Ramos (cell line): ENCODE measurements around the gene RAB27A.
"Not testable (repeated sequence)": the region's sequence is repeated elsewhere in the genome, so short reads cannot be mapped to it uniquely, and the experiment has no call there.

Experiments
- in situ Hi-C: fragments of 300-500 bp; cut with MboI; formaldehyde crosslinking; loops from one replicate; pipeline ENCODE4 v1.14.3; 2022; ENCODE audit warnings: low sequenced_read_pairs; ENCODE audit not compliant: unreplicated experiment

RAB27A gene

DNA sequence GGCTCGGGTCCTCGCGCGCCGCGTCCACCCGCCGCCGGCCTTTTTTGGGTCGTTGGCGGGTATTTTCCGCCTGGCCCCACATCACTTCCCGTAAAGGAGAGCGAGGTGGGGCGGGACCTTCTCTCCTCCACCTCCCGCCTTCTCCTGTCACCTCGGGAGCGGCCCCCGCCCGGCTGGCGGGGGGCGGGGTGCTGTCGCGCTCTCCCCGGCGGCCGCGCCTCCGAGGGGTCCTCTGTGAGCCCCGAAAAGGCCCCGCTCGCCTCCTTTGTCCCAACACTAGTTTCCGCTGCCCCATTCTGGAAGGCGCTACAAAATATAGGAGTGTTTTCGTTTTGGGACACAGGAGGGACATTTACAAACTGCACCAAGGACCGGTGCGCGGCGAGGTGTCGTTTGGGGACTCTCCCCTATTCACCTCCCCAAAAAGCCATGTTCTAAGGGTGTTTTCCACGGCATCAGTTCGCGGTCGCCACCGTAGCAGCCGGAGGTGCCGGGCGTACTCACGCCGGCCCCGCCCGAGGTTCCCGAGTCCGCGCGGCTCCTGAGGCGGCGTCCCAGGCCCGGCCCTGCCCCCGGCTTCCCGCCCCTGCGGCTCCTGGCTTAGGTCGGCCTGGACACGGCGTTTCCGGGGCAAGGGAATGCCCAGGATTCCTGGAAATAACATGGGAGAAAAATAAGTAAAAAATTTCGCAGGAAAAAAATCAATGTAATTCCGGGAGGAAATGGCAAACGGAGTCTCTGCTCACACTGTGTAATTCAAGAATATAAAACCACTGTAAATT, at the start of gene RAB27A:
Gene RAB27A, minus strand, starts transcription at position 68 of the 782 bp plus-strand sequence. CDS start 54,879 bp downstream, outside the sequence.
- in situ Hi-C loops = loop anchor here (5.0 to 25.0 kb wide), 2 partner anchors 73 to 1203 kb away; no protein-coding TSS in a partner anchor

DNA sequence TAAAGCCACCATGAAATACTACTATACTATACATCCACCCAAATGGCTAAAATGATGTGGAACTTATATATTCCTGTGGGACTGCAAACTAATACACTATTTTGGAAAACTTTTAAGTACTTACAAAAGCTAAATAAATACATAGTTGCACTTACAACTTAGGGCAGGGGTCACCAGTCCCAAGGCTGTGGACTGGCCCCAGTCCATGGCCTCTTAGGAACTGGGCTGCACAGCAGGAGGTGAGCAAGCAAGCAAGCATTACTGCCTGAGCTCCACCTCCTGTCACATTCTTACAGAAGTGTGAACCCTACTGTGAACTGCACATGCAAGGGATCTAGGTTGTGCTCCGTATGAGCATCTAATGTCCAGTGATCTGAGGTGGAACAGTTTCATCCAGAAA, 47.5 kb upstream of the RAB27A start:
- in situ Hi-C loops = no loop called here

DNA sequence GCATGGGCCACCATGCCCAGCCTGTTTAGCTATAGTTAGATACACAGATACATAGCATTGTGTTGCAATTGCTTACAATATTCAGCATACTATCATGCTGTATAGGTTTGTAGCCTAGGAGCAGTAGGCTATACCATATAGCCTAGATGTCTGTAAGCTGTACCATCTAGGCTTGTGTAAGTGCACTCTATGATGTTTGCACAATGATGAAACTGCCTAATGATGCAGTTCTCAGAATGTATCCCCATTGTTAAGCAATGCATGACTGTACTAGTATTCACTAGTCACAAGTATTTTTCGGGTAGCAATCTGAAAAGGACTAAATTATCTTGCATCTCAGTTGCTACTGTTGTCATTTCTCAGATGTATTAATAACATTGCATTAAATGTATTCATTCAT, 45.4 kb upstream of the RAB27A start:
- in situ Hi-C loops = no loop called here

DNA sequence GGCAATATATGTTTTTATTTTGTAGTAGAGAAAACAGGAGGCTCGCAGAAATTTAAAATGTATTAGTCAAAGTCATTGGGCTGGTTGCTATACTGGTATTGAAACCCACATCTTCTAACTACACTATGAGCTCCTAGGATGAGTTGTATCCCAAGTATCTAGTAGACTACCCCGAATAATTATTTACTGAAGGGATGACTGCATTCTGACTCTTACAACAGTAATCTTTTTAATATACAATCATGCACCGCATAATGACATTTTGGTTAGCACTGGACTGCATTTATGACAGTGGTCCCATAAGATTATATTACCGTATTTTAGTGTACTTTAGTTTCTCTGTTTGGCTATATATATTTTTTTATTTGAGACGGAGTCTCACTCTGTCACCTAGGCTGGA, 44.8 kb upstream of the RAB27A start:
- in situ Hi-C loops = no loop called here

DNA sequence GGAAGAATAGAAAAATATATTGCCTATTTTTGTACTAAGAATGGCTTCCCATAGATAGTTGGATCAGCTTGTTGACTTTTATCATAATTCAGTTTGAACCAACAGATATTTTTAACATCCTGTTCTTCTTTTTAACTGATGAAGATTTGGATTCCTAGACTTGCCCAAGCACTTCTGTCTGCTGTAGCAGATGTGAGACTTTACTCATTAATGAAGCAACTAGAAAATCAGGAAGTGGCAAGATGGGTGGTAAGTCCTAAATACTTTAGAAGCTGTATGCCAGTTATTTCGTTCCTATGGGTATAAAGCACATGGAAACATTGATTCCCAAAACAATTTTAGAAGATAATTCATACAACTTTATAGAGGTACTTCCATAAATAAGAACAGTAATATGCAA, 37.8 kb upstream of the RAB27A start:
- in situ Hi-C loops = no loop called here

DNA sequence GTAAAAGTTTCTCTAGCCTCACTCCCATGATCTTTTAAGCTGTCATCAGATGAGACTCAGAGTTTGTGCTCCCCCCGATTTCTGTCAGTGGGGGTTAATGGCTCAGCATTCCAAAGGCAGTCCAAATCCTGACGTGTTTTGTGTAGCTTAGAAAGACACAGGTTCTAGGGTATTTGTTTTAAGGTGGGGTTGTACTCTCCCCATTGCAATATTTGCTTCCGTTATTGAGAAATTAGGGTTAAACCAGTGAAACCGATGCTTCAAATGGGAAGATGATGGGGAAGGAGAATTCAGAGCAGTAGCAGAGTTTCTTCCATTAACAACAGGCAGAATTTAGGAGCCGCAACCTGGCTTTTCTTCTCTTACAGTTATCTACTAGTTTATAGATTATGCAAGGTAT, 32.9 kb upstream of the RAB27A start:
- in situ Hi-C loops = no loop called here

DNA sequence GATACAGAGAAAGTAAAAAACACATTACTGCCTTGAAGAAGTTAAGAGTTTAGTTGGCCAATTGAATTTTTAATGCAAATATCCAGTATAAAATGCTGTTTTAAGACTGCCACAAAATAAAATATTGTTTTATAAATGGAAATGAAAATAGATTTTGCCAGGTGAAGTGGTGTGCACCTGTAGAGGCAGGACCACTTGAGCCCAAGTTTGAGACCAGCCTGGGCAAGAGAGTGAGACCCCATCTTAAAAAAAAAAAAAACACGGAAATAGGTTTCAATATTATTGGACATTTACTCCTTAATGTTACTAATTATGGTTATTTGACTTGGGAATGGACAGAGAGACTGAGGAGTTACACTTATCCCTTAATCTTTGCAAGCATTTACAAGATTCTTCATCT, 31.4 kb upstream of the RAB27A start:
- in situ Hi-C loops = no loop called here

DNA sequence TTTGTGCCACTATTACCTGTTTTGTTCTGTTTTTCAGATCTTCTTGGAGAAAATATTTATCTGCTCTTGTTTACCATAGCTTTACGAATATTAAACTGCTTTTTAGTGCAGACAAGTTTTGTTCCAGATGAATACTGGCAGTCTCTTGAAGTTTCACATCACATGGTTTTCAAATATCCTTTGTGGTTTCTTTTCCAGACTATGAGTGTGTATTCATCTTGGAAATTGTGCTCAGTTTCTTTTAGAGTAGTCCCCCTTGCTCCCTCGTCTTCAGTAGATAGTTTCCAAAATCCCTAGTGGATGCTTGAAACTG, 30.6 kb upstream of the RAB27A start:
- in situ Hi-C loops = no loop called here

DNA sequence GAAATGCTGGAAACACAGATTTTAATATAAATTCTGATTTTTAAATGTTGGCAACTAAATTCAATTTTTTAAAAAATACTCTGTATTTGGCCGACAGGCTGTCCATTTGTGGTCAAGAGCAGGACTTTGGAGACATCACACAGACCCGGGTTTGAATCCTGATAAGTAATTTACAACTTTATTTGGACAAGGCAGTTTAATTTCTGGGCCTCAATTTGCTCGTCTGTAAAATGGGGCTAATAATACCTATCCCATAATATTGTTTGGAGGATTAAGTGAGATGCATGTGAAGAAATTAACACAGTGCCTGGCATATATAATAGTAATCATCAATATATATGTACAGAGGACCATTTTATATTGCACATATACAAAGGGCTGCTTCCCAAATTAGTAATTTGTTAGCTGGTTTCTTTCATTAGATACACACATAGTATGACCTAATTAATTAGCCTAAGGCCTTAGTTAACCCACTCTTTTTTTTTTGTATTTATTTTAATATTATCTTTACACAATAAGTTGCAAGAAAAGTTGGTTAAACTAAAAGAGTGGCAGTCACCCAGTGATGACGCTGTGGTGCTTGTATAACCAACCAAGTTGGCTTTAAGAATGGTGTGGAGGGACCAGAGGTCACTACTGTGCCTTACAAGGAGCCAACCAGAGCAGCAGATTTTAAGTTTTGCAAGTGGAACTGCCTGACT, 30.1 kb upstream of the RAB27A start:
- in situ Hi-C loops = no loop called here

DNA sequence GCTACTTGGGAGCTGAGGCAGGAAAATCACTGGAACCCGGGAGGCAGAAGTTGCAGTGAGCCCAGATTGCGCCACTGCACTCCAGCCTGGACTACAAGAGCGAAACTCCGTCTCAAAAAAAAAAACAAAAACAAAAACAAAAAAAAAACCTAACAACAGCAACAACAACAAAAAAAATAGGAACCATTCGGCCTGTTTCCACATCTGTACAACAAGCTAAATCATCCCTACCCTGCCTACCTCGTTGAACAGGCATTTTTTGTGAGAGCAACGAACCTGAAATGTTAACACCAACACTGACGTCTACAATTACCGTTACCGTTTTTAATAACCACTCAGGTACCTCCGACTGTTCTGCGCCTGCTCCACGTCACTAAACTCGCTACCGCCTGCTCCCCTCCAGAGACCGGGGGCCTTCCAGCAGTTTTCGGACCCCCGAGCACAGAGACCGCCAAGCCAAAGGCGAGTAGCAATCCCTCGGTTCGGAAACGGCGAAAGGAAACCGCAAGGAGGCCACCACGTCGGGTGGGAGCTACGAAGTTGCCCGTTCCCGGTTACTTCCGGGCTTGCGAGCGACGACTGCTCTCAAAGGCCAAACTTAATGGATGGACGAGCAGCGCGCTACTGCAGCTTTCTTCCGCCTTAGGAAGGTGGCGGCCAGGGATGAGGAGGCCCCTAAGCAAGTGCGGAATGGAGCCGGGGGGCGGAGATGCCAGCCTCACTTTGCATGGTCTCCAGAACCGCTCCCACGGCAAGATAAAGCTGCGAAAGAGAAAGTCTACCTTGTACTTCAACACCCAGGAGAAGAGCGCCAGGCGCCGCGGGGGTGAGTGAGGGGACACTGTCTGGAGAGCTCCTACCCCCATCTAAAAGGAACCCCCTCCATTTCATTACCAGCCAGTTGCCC, 29.2 kb upstream of the RAB27A start, which contains the start of the genes PIGB and PIGBOS1:
Gene PIGB, plus strand, starts transcription at position 635 of the 907 bp plus-strand sequence. Its CDS starts 29 bp downstream, at position 664.
Gene PIGBOS1, minus strand, starts transcription at position 536 of the 907 bp plus-strand sequence. CDS start 1,331 bp downstream, outside the sequence.
- in situ Hi-C loops = no loop called here

DNA sequence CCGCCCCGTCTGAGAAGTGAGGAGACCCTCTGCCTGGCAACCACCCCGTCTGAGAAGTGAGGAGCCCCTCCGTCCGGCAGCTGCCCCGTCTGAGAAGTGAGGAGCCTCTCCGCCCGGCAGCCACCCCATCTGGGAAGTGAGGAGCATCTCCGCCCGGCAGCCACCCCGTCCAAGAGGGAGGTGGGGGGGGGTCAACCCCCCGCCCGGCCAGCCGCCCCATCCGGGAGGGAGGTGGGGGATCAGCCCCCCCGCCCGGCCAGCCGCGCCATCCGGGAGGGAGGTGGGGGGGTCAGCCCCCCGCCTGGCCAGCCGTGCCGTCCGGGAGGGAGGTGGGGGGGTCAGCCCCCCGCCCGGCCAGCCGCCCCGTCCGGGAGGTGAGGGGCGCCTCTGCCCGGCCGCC, 13.2 kb upstream of the RAB27A start:
- in situ Hi-C loops = not testable (repeated sequence)

DNA sequence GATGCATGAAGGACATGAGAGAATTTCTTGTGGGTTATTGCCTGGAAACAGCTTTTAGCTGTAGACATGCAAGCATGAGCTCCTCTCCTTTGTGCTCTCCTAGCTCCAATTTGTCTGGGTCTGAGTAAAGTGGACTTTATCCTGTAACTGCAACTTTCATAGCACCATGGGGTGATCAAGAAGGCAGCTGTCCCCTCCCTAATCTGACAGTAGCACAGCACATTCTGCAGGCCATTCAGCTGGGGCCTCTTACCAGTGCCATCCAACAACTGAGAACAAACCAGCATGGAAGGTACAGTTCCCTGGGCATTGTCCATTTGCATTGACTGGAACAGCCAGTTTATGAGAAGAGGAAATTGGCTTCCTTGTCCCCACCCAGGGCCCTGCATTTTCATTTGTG, 7.7 kb upstream of the RAB27A start:
- in situ Hi-C loops = loop anchor here (25.0 kb wide), 1 partner anchor 1210 kb away; no protein-coding TSS in a partner anchor

DNA sequence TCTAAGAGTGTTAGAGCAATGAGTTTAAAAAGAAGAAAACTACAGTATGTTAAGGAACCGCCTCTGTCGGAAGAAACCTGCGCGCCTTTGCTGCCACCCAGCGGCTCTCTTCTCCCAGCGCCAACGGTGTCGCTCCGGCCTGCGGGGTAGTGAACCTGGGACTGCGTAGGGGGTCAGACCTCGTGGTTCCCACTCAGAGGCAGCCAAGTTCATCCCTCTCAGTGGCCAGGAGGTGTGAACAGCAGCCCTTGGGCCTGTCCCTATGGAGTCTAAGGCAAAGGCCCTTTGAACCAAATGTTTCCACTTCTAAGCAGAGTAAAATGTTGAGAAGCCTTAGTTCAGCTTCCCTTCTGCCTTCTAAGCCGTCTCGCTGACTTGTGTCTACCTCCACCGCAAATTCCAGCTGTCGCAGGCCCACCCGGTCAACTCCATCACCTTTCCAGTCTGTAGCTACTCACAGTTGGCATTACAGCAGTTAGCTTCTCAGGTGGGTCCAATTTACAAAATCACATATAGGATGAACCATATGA, 980 bp upstream of the RAB27A start:
- in situ Hi-C loops = loop anchor here (5.0 to 25.0 kb wide), 2 partner anchors 73 to 1203 kb away; no protein-coding TSS in a partner anchor

DNA sequence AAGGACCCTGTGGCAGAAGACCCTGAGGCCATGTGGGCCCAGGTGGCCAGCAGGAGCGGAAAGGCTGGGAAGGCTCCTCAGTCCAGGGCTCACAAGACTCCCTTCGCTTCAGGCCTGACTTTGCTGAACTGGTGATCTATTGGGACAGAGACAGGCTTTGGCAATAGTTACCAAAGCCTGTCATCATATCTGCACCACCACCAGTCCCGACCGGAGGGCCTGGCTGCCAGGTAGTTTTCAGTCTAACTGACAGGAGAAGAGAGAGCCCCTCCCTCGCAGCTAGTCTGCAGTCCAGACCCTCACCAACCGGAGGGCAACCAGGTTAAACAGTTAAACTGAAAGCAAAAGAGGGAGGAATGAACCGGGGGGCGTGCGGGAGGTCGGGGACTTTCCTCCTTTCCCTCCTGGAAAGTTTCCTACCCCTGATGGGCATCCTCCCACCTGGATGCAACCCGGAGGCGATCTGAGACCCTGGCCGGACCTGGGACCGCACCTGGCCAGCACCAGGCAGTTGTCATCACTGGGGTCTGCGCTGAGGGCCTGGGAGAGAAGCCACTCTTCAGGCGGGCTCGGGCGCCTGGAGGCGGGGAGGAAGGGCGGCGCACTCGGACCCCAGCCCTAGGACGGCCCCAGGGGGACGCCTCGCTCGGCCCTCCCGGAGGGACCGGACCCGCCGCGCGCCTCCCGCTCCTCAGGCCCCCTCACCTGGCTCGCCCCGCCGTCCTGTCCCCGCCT, 435 bp downstream of the RAB27A start:
- in situ Hi-C loops = loop anchor here (25.0 kb wide), 1 partner anchor 1202 kb away; no protein-coding TSS in a partner anchor

DNA sequence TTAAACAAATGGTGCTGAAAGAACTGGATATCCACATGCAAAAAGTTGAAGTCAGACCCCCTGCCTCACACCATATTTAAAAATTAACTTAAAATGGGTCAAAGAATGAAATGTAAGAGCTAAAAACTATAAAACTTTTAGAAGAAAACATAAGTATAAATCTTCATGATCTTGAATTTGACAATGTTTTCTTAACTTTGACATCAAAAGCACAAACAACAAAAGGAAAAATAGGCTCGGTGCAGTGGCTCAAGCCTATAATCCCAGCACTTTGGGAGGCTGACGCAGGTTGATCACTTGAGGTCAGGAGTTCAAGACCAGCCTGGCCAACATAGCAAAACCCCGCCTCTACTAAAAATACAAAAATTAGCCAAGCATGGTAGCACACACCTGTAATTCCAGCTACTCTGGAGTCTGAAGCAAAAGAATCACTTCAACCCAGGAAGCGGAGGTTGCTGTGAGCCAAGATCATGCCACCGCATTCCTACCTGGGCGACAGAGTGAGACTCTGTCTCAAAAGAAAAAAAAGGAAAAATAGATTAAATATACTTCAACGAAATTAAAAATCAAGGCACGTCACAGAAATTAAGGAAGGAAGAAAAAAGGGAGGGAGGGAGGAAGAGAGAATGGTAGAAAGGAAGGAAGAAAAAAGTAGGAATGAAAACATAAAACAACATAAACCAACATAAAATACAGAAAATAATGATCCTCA, 1.5 kb downstream of the RAB27A start:
- in situ Hi-C loops = loop anchor here (25.0 kb wide), 1 partner anchor 1201 kb away; no protein-coding TSS in a partner anchor

DNA sequence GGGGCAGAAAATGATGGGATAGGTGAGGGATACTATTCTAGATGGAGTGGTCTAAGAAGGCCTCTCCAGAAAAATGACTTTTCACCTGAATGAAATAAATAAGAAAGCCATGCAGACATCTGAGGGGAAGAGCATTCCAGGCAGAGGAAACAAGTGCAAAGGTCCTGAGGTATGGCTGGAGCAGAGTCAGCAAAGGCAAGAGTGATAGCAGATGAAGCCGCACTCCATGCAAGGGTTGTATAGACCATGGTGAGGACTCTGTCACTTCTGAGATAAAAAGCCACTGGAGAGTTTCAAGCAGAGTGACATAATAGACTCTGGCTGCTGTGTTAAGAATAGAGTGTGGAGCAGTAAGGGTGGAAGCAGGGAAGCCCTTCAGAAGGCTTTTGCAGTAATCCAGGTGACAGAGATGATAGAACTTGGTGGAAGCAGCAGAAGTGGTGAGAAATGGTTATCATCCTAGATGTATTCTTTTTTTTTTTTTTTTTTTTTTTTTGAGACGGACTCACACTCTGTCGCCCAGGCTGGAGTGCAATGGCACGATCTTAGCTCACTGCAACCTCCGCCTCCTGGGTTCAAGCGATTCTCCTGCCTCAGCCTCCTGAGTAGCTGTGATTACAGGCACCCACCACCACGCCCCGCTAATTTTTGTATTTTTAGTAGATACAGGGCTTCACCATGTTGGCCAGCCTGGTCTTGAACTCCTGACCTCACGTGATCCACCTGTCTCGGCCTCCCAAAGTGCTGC, 3.0 kb downstream of the RAB27A start:
- in situ Hi-C loops = loop anchor here (25.0 kb wide), 1 partner anchor 1199 kb away; no protein-coding TSS in a partner anchor

DNA sequence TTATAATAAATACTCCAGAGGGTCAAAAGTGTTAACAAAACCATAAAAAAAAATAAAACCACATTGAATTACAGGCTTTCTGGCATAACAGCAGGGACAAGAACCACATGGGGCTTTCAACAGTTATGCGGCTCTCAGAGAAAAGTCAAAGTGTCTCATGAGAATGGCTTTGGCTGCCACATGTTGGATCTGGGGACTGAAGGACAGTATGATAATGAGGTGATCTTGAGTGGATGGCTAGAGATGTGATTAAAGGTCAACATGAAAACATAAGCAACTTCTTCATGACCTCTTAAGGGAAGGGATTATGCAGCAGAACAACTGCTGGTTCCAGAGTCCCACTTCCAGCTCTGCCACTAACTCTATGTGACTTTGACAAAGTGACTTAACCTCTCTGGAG, 5.2 kb downstream of the RAB27A start:
- in situ Hi-C loops = loop anchor here (25.0 kb wide), 1 partner anchor 1197 kb away; no protein-coding TSS in a partner anchor
